GM18907 (cell line): ENCODE data around the gene TIMM23.
"Not testable (repeated sequence)": the region's sequence is repeated elsewhere in the genome, so short reads cannot be mapped to it uniquely, and the experiment has no call there.

Experiments
- ATAC-seq: cut with Tn5 transposase; IDR thresholded peaks from one replicate; pipeline ENCODE4 v1.9.1; 2021; ENCODE audit warnings: mild to moderate bottlenecking, moderate library complexity; ENCODE audit not compliant: unreplicated experiment

The TIMM23 gene

GRCh38 chr10:46020344-46020657 is 48.0 kb downstream of the TIMM23 start:
- ATAC-seq: no peak

- ATAC-seq: peak; percentile 92
These were observed 50.9 kb downstream of the TIMM23 start for GRCh38 chr10:46022978-46023702.

- ATAC-seq: no peak
These were observed 52.7 kb downstream of the TIMM23 start for GRCh38 chr10:46024948-46025347.

GRCh38 chr10:46025406-46025805 is 53.1 kb downstream of the TIMM23 start:
- ATAC-seq: no peak

- no peak for ATAC-seq
These were observed 53.8 kb downstream of the TIMM23 start for GRCh38 chr10:46026106-46026505.

- peak; percentile 45 for ATAC-seq
These were observed 56.5 kb downstream of the TIMM23 start for GRCh38 chr10:46028584-46029460.

GRCh38 chr10:46029461-46030030 is 57.3 kb downstream of the TIMM23 start:
- no peak for ATAC-seq

GRCh38 chr10:46030091-46030937 is 58.0 kb downstream of the TIMM23 start, which contains the start of gene NCOA4:
NCOA4 (minus strand) TSS chr10:46030623; CDS start chr10:46016680, 13,943 bp downstream.
- ATAC-seq: peak; percentile 98

GRCh38 chr10:46031648-46032532 is 59.6 kb downstream of the TIMM23 start:
- no peak for ATAC-seq

GRCh38 chr10:46033602-46034011 is 61.3 kb downstream of the TIMM23 start:
- ATAC-seq: no peak

- no peak for ATAC-seq
These were observed 63.9 kb downstream of the TIMM23 start for GRCh38 chr10:46035923-46036849.

- no peak for ATAC-seq
These were observed 65.0 kb downstream of the TIMM23 start for GRCh38 chr10:46037107-46037825.

- no peak for ATAC-seq
These were observed 67.7 kb downstream of the TIMM23 start for GRCh38 chr10:46040004-46040403.

GRCh38 chr10:46042527-46042926 is 70.2 kb downstream of the TIMM23 start:
- ATAC-seq: no peak

GRCh38 chr10:46046261-46046660 is 74.0 kb downstream of the TIMM23 start, which contains the start of gene MSMB:
MSMB (minus strand) TSS chr10:46046269; CDS start chr10:46046237, 32 bp downstream.
- ATAC-seq: no peak

GRCh38 chr10:46048152-46048551 is 75.9 kb downstream of the TIMM23 start:
- no peak for ATAC-seq

- not testable (repeated sequence) for ATAC-seq
These were observed 77.2 kb downstream of the TIMM23 start for GRCh38 chr10:46049497-46049831.
